HepG2 (cell line): ENCODE results near the gene PLXNA4. TPM values are rescaled to one million over a fixed set of nuclear protein-coding genes. Genes with fewer than 3 reads are reported as not detected.

Experiments used
- ATAC-seq: fragments of 200-7000 bp; cut with Tn5 transposase; 3 replicates; pipeline ENCODE4 v1.9.1; 2020; ENCODE audit warnings: mild to moderate bottlenecking, moderate library complexity
- BruUV-seq: library from RNA; stranded (reverse); fragments of 400-500 nt; replicated peaks from 2 replicates; lab custom pipeline; 2021; lab: Mats Ljungman, UMichigan
- CTCF ChIA-PET: fragments of 300-600 bp; formaldehyde crosslinking; extraction: SDS; loops from one replicate; lab custom pipeline; 2021; ENCODE audit warnings: low total read pairs, inconsistent platforms, low intra/inter-chr PET ratio; lab: Yijun Ruan, JAX
- POLR2A ChIA-PET: fragments of 350-600 bp; sonication (Branson Sonifier 250); formaldehyde crosslinking; loops from one replicate; lab custom pipeline; 2020; ENCODE audit warnings: antibody characterized with exemption, inconsistent platforms; lab: Yijun Ruan, JAX
- DNase-seq: peaks from one replicate; pipeline ENCODE4 v3.0.0-alpha.2; 2015; ENCODE audit warnings: low spot score
- FAIRE-seq: peaks from 3 replicates; lab custom pipeline; 2011; peaks lifted over from hg19 to GRCh38; lab: Jason Lieb, UNC
- H2AFZ ChIP-seq: one replicate; pipeline ENCODE4 v1.6.1; 2011; ENCODE audit warnings: low read length, inconsistent platforms
- H3K27ac ChIP-seq: fragments of 300-600 bp; 3 replicates; pipeline ENCODE4 v1.8.0; 2011; ENCODE audit warnings: mixed run types, mild to moderate bottlenecking, mixed read lengths, low read length, inconsistent platforms; ENCODE audit not compliant: insufficient read depth; ENCODE audit errors: extremely low read length
- H3K27me3 ChIP-seq, 2 experiments: fragments of 200-600 bp in 1 of 2; 2 replicates in 1 of 2; 3 replicates in 1 of 2; pipeline versions ENCODE4 v1.6.0 to v1.8.0; 2011; ENCODE audit warnings: low read length in 2 of 2, mild to moderate bottlenecking in 2 of 2, moderate library complexity in 2 of 2, inconsistent platforms in 1 of 2; ENCODE audit not compliant: insufficient read depth in 2 of 2, control insufficient read depth in 1 of 2
- H3K36me3 ChIP-seq, 2 experiments: fragments of 200-600 bp in 1 of 2; replicated peaks in 1 of 2; 2 replicates in 1 of 2; 3 replicates in 1 of 2; pipeline versions ENCODE4 v1.5.1 to v1.8.0; 2011; ENCODE audit warnings: low read length in 2 of 2, inconsistent platforms in 1 of 2; ENCODE audit not compliant: insufficient read depth in 2 of 2, control insufficient read depth in 1 of 2
- H3K4me1 ChIP-seq: 2 replicates; pipeline ENCODE4 v1.5.1; 2012; ENCODE audit warnings: low read length, inconsistent platforms; ENCODE audit not compliant: insufficient read depth
- H3K4me2 ChIP-seq: 2 replicates; pipeline ENCODE4 v1.6.0; 2011; ENCODE audit warnings: low read depth, low read length, inconsistent platforms
- H3K4me3 ChIP-seq, 3 experiments: fragments of 200-600 bp in 1 of 3; sonication (generic), shearing (Covaris generic) in 1 of 3; replicated peaks in 1 of 3; 2 replicates each; pipeline ENCODE4 v1.5.1; 2011 to 2016; ENCODE audit warnings: low read length in 3 of 3, inconsistent platforms in 2 of 3, low read depth in 2 of 3, mild to moderate bottlenecking in 2 of 3, control low read depth in 1 of 3, mixed read lengths in 1 of 3; ENCODE audit not compliant: insufficient read depth in 1 of 3
- H3K79me2 ChIP-seq: one replicate; pipeline ENCODE4 v1.6.1; 2011; ENCODE audit warnings: low read length, inconsistent platforms; ENCODE audit not compliant: insufficient read depth
- H3K9ac ChIP-seq: 2 replicates; pipeline ENCODE4 v1.6.0; 2011; ENCODE audit warnings: mild to moderate bottlenecking, low read depth, low read length, inconsistent platforms; ENCODE audit not compliant: insufficient read depth
- H3K9me3 ChIP-seq: 2 replicates; pipeline ENCODE4 v1.5.1; 2012; ENCODE audit warnings: mild to moderate bottlenecking, low read length
- H4K20me1 ChIP-seq: 2 replicates; pipeline ENCODE4 v1.6.0; 2011; ENCODE audit warnings: inconsistent platforms, mild to moderate bottlenecking, low read length, moderate library complexity; ENCODE audit not compliant: insufficient read depth
- CCAR2 ChIP-seq: fragments of 200-400 bp; formaldehyde crosslinking; optimal IDR thresholded peaks from 2 replicates; pipeline ENCODE3; 2018; ENCODE audit warnings: low read depth, mild to moderate bottlenecking, low read length, moderate library complexity
- DMAP1 ChIP-seq: IDR thresholded peaks from 2 replicates; pipeline ENCODE4 v1.6.1; 2016
- ELF3 ChIP-seq: IDR thresholded peaks from 2 replicates; pipeline ENCODE4 v1.6.1; 2016; ENCODE audit warnings: missing genetic modification reagents, missing compliant biosample characterization
- FOXO1 ChIP-seq: sonication (generic); formaldehyde crosslinking; IDR thresholded peaks from 2 replicates; pipeline ENCODE4 v1.4.0; 2020; ENCODE audit warnings: missing genetic modification reagents
- MEIS2 ChIP-seq: sonication (generic); formaldehyde crosslinking; IDR thresholded peaks from 2 replicates; pipeline ENCODE4 v1.9.0; 2021; ENCODE audit warnings: mild to moderate bottlenecking, missing genetic modification reagents
- MXI1 ChIP-seq: IDR thresholded peaks from 3 replicates; pipeline ENCODE4 v1.6.1; 2012; ENCODE audit warnings: low read depth, low read length, inconsistent platforms, borderline replicate concordance
- NFATC3 ChIP-seq: sonication (generic); formaldehyde crosslinking; IDR thresholded peaks from 2 replicates; pipeline ENCODE4 v1.5.1; 2020; ENCODE audit warnings: mild to moderate bottlenecking, missing genetic modification reagents
- PAX8 ChIP-seq: sonication (generic); formaldehyde crosslinking; IDR thresholded peaks from 2 replicates; pipeline ENCODE4 v1.8.0; 2022; ENCODE audit warnings: mild to moderate bottlenecking, missing genetic modification reagents, borderline replicate concordance
- SALL1 ChIP-seq: sonication (generic); formaldehyde crosslinking; IDR thresholded peaks from 2 replicates; pipeline ENCODE4 v1.8.0; 2022; ENCODE audit warnings: mild to moderate bottlenecking, missing genetic modification reagents
- SP5 ChIP-seq: IDR thresholded peaks from 2 replicates; pipeline ENCODE4 v1.6.1; 2016; ENCODE audit warnings: low read depth, borderline replicate concordance
- TBP ChIP-seq: sonication (generic); formaldehyde crosslinking; IDR thresholded peaks from 2 replicates; pipeline ENCODE4 v1.5.0; 2020; ENCODE audit warnings: missing genetic modification reagents
- XRCC5 ChIP-seq: fragments of 200-400 bp; formaldehyde crosslinking; optimal IDR thresholded peaks from 2 replicates; pipeline ENCODE3; 2017; ENCODE audit warnings: mild to moderate bottlenecking, low read length
- ZNF264 ChIP-seq: sonication (generic); formaldehyde crosslinking; IDR thresholded peaks from 2 replicates; pipeline ENCODE4 v1.4.0; 2020; ENCODE audit warnings: missing genetic modification reagents
- ZNF3 ChIP-seq: IDR thresholded peaks from 2 replicates; pipeline ENCODE4 v1.7.0; 2017; ENCODE audit warnings: inconsistent platforms
- ZNF614 ChIP-seq: IDR thresholded peaks from 2 replicates; pipeline ENCODE4 v1.6.1; 2018; ENCODE audit warnings: missing biosample characterization, missing genetic modification reagents, inconsistent platforms, borderline replicate concordance
- ZNF672 ChIP-seq: sonication (generic); formaldehyde crosslinking; IDR thresholded peaks from 2 replicates; pipeline ENCODE4 v1.8.1; 2022; ENCODE audit warnings: missing genetic modification reagents
- WGBS: methylation state at CpG from one replicate; pipeline ENCODE4 v1.1.6; 2017; ENCODE audit warnings: low lambda C conversion rate; 5-methylcytosine and 5-hydroxymethylcytosine counted together
- in situ Hi-C: cut with HindIII; loops from 2 replicates; pipeline ENCODE4 v1.10.0; 2017; ENCODE audit warnings: low pct_unique_long_range_greater_than_20kb; ENCODE audit not compliant: extremely low pct_ligation_motif_present
- intact Hi-C: fragments of 100-400 bp; cut with micrococcal nuclease; formaldehyde crosslinking; loops from one replicate; pipeline ENCODE4 v1.10.0; 2022; ENCODE audit not compliant: unreplicated experiment
- polyA plus RNA-seq, 8 experiments: library from polyadenylated mRNA; depleted of rRNA in 3 of 8; stranded (reverse) in 7 of 8; unstranded in 1 of 8; fragments of >200 nt; fragmentation: Illumina TruSeq in 4 of 8; extraction: Trizol in 4 of 8; gene quantifications; 2 replicates each; pipeline versions ENCODE4 v1.2.1 to v1.2.3, GENCODE V29; 2011 to 2016; ENCODE audit warnings: low read depth in 4 of 8, missing spikeins in 1 of 8, mixed read lengths in 1 of 8; ENCODE audit not compliant: insufficient read depth in 1 of 8
- total RNA-seq, 5 experiments: library from RNA; depleted of rRNA; stranded (reverse); fragments of >200 nt; fragmentation: Illumina TruSeq; extraction: Trizol; gene quantifications; 2 replicates each; pipeline ENCODE4 v1.2.3, GENCODE V29; 2016; ENCODE audit warnings: low read depth in 1 of 5
- TF ChIP-seq, protein P1 (sequence below), 2 experiments: sonication (generic) in 1 of 2; formaldehyde crosslinking in 1 of 2; IDR thresholded peaks; 2 replicates each; pipeline versions ENCODE4 v1.4.0 to v1.6.1; 2018 to 2020; ENCODE audit warnings: missing genetic modification reagents in 2 of 2, borderline replicate concordance in 1 of 2, low read depth in 1 of 2, mild to moderate bottlenecking in 1 of 2, missing biosample characterization in 1 of 2
- TF ChIP-seq, protein P2 (sequence below): sonication (generic); formaldehyde crosslinking; conservative IDR thresholded peaks from 2 replicates; pipeline ENCODE4 v1.4.0; 2020; ENCODE audit warnings: missing genetic modification reagents

The PLXNA4 gene
- total and polyA plus RNA-seq, 2 of the 13 experiments (the other 11 are each of a cell fraction or from before 2014, with no cell fraction given), result 0.01 to 0.04 TPM

DNA sequence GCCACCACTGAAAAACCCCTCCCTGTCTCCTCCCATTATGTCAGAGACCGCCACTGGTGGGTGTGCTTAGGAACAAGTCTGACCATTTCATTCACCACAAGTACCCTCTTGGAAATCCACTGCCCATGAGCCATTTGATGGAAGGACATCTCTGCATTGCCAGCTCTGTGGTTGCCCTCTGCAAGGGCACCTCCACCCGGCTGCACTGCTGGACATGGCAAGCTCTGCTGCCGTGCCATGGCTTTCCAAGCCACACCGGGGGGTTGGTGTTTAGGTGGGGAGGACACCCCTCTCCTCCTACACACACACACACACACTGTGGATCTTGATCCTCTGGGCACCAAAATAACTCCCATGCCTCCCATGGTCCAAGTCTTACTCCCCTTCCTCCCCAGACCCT lies 5.2 kb upstream of the PLXNA4 start:
- in situ Hi-C loops, result loop anchor here (10.0 kb wide), 1 partner anchor 897 kb away; no protein-coding TSS in a partner anchor

DNA sequence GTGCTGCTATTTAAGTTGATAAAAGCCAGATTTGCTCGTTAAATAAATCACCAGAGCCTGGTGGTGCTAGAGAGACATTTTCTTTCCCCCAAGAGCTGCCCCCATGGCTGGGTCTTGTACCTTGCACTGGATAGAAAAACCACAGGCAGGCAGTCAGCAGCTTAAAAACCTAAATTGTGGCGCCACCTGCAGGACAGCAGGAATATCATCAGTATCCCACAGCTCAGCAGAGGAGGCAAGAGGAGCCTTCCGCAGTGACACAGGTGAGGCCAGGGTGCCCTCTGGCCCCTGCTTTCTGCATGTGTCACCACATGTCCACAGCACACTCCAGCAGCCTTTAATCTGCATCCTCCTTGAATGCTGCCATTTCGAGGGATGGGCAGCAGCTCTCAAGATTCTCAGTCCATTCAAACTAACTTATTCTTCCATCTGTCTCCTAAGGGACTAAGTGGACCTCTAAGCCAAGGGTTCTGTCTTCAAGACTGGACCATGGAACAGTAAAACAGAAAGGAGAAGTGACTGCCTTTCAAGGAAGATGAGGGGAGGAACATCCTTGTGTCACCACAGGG lies 4.5 kb upstream of the PLXNA4 start:
- FAIRE-seq (peak; percentile 81), ATAC-seq (peak; percentile 93), DNase-seq (peak; percentile 68)
- POLR2A ChIA-PET, result no interaction called here
- in situ Hi-C loops (loop anchor here (10.0 kb wide), 1 partner anchor 896 kb away; no protein-coding TSS in a partner anchor), intact Hi-C loops (loop anchor here (5.0 kb wide), 1 partner anchor 894 kb away; no protein-coding TSS in a partner anchor)
- BruUV-seq, result no TSS peak
- H3K79me2 ChIP-seq, result no peaks in the 10 kb centered on the region
- H3K9me3 ChIP-seq, result no peaks in the 10 kb centered on the region
- no peaks in the 10 kb centered on the region for H3K4me1 ChIP-seq
- CTCF ChIA-PET, result interaction anchor here (1.4 to 1.7 kb wide), 3 partner anchors 262 to 722 kb away, joined by 4 to 21 read pairs (median 7); no protein-coding TSS in a partner anchor
- H3K36me3 ChIP-seq, result no peaks in the 10 kb centered on the region
- H3K9ac ChIP-seq, result no peak overlapping the region
- H3K27ac ChIP-seq, result no peak overlapping the region
- WGBS, result 0% methylated on average over 4 of the region's 4 CpGs
- H4K20me1 ChIP-seq, result no peaks in the 10 kb centered on the region
- no peak overlapping the region for H3K4me2 ChIP-seq
- H3K27me3 ChIP-seq, result peaks cover 8 to 28% of the 10 kb centered on the region in 2 experiments
- no peak overlapping the region for H3K4me3 ChIP-seq
- H2AFZ ChIP-seq, result no peak overlapping the region
- TF ChIP-seq SP5 (CRISPR knock-in tag), result no peak
- no peak for TF ChIP-seq ELF3 (CRISPR knock-in tag)
- no peak for TF ChIP-seq CCAR2
- no peak for TF ChIP-seq NFATC3 (CRISPR knock-in tag)
- TF ChIP-seq XRCC5, result peak; percentile 77
- TF ChIP-seq TBP (CRISPR knock-in tag), result no peak
- TF ChIP-seq ZNF264 (CRISPR knock-in tag), result no peak
- TF ChIP-seq PAX8, result no peak
- TF ChIP-seq, protein P1, sequence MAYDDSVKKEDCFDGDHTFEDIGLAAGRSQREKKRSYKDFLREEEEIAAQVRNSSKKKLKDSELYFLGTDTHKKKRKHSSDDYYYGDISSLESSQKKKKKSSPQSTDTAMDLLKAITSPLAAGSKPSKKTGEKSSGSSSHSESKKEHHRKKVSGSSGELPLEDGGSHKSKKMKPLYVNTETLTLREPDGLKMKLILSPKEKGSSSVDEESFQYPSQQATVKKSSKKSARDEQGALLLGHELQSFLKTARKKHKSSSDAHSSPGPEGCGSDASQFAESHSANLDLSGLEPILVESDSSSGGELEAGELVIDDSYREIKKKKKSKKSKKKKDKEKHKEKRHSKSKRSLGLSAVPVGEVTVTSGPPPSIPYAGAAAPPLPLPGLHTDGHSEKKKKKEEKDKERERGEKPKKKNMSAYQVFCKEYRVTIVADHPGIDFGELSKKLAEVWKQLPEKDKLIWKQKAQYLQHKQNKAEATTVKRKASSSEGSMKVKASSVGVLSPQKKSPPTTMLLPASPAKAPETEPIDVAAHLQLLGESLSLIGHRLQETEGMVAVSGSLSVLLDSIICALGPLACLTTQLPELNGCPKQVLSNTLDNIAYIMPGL (CRISPR knock-in tag; IDR thresholded peaks at IDR 0.05; ENCODE audit: borderline replicate concordance in 1 of 2, low read depth in 1 of 2), result no peak
- no peak for TF ChIP-seq SALL1
- TF ChIP-seq DMAP1 (CRISPR knock-in tag), result no peak
- no peak for TF ChIP-seq ZNF614 (CRISPR knock-in tag)
- TF ChIP-seq, protein P2, sequence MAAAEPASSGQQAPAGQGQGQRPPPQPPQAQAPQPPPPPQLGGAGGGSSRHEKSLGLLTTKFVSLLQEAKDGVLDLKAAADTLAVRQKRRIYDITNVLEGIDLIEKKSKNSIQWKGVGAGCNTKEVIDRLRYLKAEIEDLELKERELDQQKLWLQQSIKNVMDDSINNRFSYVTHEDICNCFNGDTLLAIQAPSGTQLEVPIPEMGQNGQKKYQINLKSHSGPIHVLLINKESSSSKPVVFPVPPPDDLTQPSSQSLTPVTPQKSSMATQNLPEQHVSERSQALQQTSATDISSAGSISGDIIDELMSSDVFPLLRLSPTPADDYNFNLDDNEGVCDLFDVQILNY (CRISPR knock-in tag), result no peak
- TF ChIP-seq ZNF3 (CRISPR knock-in tag), result peak; percentile 35; the same call in 1 of the 2 replicates
- TF ChIP-seq MEIS2, result no peak
- no peak for TF ChIP-seq MXI1
- no peak for TF ChIP-seq FOXO1

More for the DNA sequence above, 5.2 kb upstream of the PLXNA4 start:
- intact Hi-C loops, result loop anchor here (5.0 kb wide), 1 partner anchor 894 kb away; no protein-coding TSS in a partner anchor
- FAIRE-seq (no peak), DNase-seq (no peak), ATAC-seq (no peak)
- WGBS, result 0% methylated on average over 1 of the region's 4 CpGs
- H3K9me3 ChIP-seq, result no peaks in the 10 kb centered on the region
- no peaks in the 10 kb centered on the region for H3K4me1 ChIP-seq
- no peaks in the 10 kb centered on the region for H3K36me3 ChIP-seq
- H3K9ac ChIP-seq, result no peak overlapping the region
- peaks cover 4 to 22% of the 10 kb centered on the region in 2 experiments for H3K27me3 ChIP-seq
- CTCF ChIA-PET, result interaction anchor here (1.4 to 1.7 kb wide), 3 partner anchors 263 to 722 kb away, joined by 4 to 21 read pairs (median 7); no protein-coding TSS in a partner anchor
- no peak overlapping the region for H3K4me3 ChIP-seq
- no peak overlapping the region for H2AFZ ChIP-seq
- no peak for TF ChIP-seq ZNF672 (CRISPR knock-in tag)
- no peak overlapping the region for H3K27ac ChIP-seq
- no peaks in the 10 kb centered on the region for H3K79me2 ChIP-seq
- H4K20me1 ChIP-seq, result no peaks in the 10 kb centered on the region
- BruUV-seq, result no TSS peak
- no peak overlapping the region for H3K4me2 ChIP-seq
- POLR2A ChIA-PET, result no interaction called here
